ENCODE data around the gene HIVEP3.

HIVEP3 gene

GRCh38 chr1:41466146-41466545 lies 452.6 kb downstream of the HIVEP3 start:
- TF ChIP-seq CTCF (IDR thresholded peaks at IDR 0.05; ENCODE audit: low read depth, low read length) = no peak
- no peak for DNase-seq (ENCODE audit: extremely low read depth, low read depth)

GRCh38 chr1:41465741-41466140 lies 453.0 kb downstream of the HIVEP3 start:
- no peak for DNase-seq (ENCODE audit: extremely low read depth, low read depth)
- TF ChIP-seq CTCF (IDR thresholded peaks at IDR 0.05; ENCODE audit: low read depth, low read length) = no peak

- no peak for DNase-seq (ENCODE audit: extremely low read depth, low read depth)
- TF ChIP-seq CTCF (IDR thresholded peaks at IDR 0.05; ENCODE audit: low read depth, low read length) = no peak
Observed at GRCh38 chr1:41464885-41465284, 453.8 kb downstream of the HIVEP3 start.

- DNase-seq (ENCODE audit: extremely low read depth, low read depth) = no peak
- TF ChIP-seq CTCF (IDR thresholded peaks at IDR 0.05; ENCODE audit: low read depth, low read length) = no peak
Observed at GRCh38 chr1:41463516-41463915, 455.2 kb downstream of the HIVEP3 start.

- DNase-seq (ENCODE audit: extremely low read depth, low read depth) = no peak
- no peak for TF ChIP-seq CTCF (IDR thresholded peaks at IDR 0.05; ENCODE audit: low read depth, low read length)
Observed at GRCh38 chr1:41462680-41463004, 456.1 kb downstream of the HIVEP3 start.

GRCh38 chr1:41461790-41462679 lies 456.7 kb downstream of the HIVEP3 start:
- no peak for TF ChIP-seq CTCF (IDR thresholded peaks at IDR 0.05; ENCODE audit: low read depth, low read length)
- no peak for DNase-seq (ENCODE audit: extremely low read depth, low read depth)

- DNase-seq (ENCODE audit: extremely low read depth, low read depth) = no peak
- TF ChIP-seq CTCF (IDR thresholded peaks at IDR 0.05; ENCODE audit: low read depth, low read length) = no peak
Observed at GRCh38 chr1:41456847-41457540, 461.7 kb downstream of the HIVEP3 start.

Measured in AG09319 (cell line).